ENCODE results near the gene PIP5K1B.

The PIP5K1B gene

GRCh38 chr9:68860419-68860818 lies 155.4 kb downstream of the PIP5K1B start:
- no peak for TF ChIP-seq CTCF (conservative IDR thresholded peaks at IDR 0.05)
- H3K27ac ChIP-seq = no peak overlapping the region

GRCh38 chr9:68861436-68861835 lies 156.4 kb downstream of the PIP5K1B start:
- TF ChIP-seq CTCF (conservative IDR thresholded peaks at IDR 0.05) = no peak
- no peak overlapping the region for H3K27ac ChIP-seq

GRCh38 chr9:68867066-68867465 lies 162.0 kb downstream of the PIP5K1B start:
- no peak for TF ChIP-seq CTCF (conservative IDR thresholded peaks at IDR 0.05)
- no peak overlapping the region for H3K27ac ChIP-seq

- TF ChIP-seq CTCF (conservative IDR thresholded peaks at IDR 0.05) = no peak
- H3K27ac ChIP-seq = no peak overlapping the region
Observed at GRCh38 chr9:68869022-68869421, 164.0 kb downstream of the PIP5K1B start.

- H3K27ac ChIP-seq = no peak overlapping the region
- TF ChIP-seq CTCF (conservative IDR thresholded peaks at IDR 0.05) = no peak
Observed at GRCh38 chr9:68870086-68870485, 165.0 kb downstream of the PIP5K1B start.

- no peak for TF ChIP-seq CTCF (conservative IDR thresholded peaks at IDR 0.05)
- H3K27ac ChIP-seq = no peak overlapping the region
Observed at GRCh38 chr9:68871236-68871635, 166.2 kb downstream of the PIP5K1B start.

GRCh38 chr9:68872026-68872501 lies 167.0 kb downstream of the PIP5K1B start:
- no peak overlapping the region; the same call in 1 of the 2 replicates for H3K27ac ChIP-seq
- TF ChIP-seq CTCF (conservative IDR thresholded peaks at IDR 0.05) = no peak
